ENCODE results near the gene CHMP6. TPM values are rescaled to one million over a fixed set of nuclear protein-coding genes. Genes with fewer than 3 reads are reported as not detected.

Gene CHMP6
- total RNA-seq, 4 donors from 2014 or later: 19.8 to 36.7 (median 26.1) TPM

- no peak for TF ChIP-seq POLR2A (IDR thresholded peaks at IDR 0.05)
- TF ChIP-seq CTCF (IDR thresholded peaks at IDR 0.05): no peak
- intact Hi-C loops (cut with DNase I; ENCODE audit: low total_unique reads): no loop called here
- no peak overlapping the region for H3K4me3 ChIP-seq (ENCODE audit: low read depth, poor library complexity, severe bottlenecking)
- 87 to 94% methylated on average over 32 to 39 of the region's 39 CpGs for WGBS, 2 donors
- peak in 1 of 2 donors; percentile 83 for DNase-seq (ENCODE audit: low spot score in 2 of 2)
These were observed 7.3 kb downstream of the CHMP6 start for GRCh38 chr17:80998748-80999535.

- intact Hi-C loops (cut with DNase I; ENCODE audit: low total_unique reads): no loop called here
- TF ChIP-seq POLR2A (IDR thresholded peaks at IDR 0.05): no peak
- no peak for TF ChIP-seq CTCF (IDR thresholded peaks at IDR 0.05)
- WGBS, 2 donors: 93 to 96% methylated on average over 21 to 29 of the region's 40 CpGs
- no peak overlapping the region for H3K4me3 ChIP-seq (ENCODE audit: low read depth, poor library complexity, severe bottlenecking)
- DNase-seq (ENCODE audit: low spot score in 2 of 2): peak in 1 of 2 donors; percentile 81
These were observed 8.1 kb downstream of the CHMP6 start for GRCh38 chr17:80999536-81000333.

- no peak overlapping the region for H3K4me3 ChIP-seq (ENCODE audit: low read depth, poor library complexity, severe bottlenecking)
- TF ChIP-seq POLR2A (IDR thresholded peaks at IDR 0.05): no peak
- TF ChIP-seq CTCF (IDR thresholded peaks at IDR 0.05): no peak
- 89 to 93% methylated on average over 3 to 8 of the region's 8 CpGs for WGBS, 2 donors
- intact Hi-C loops (cut with DNase I; ENCODE audit: low total_unique reads): no loop called here
- DNase-seq (ENCODE audit: low spot score in 2 of 2): peak in 1 of 2 donors; percentile 86
These were observed 8.6 kb downstream of the CHMP6 start for GRCh38 chr17:81000334-81000630.

- 68 to 83% methylated on average over 11 to 18 of the region's 18 CpGs for WGBS, 2 donors
- TF ChIP-seq CTCF (IDR thresholded peaks at IDR 0.05) (no peak), POLR2A (IDR thresholded peaks at IDR 0.05) (no peak)
- no peak overlapping the region for H3K4me3 ChIP-seq (ENCODE audit: low read depth, poor library complexity, severe bottlenecking)
- intact Hi-C loops (cut with DNase I; ENCODE audit: low total_unique reads): no loop called here
- peak in 1 of 2 donors; percentile 83 for DNase-seq (ENCODE audit: low spot score in 2 of 2)
These were observed 9.2 kb downstream of the CHMP6 start for GRCh38 chr17:81000631-81001357.

GRCh38 chr17:81002013-81002384, 10.4 kb downstream of the CHMP6 start:
- intact Hi-C loops (cut with DNase I; ENCODE audit: low total_unique reads): no loop called here

More at GRCh38 chr17:81002013-81002384, 10.4 kb downstream of the CHMP6 start:
- TF ChIP-seq POLR2A (IDR thresholded peaks at IDR 0.05) (no peak), CTCF (IDR thresholded peaks at IDR 0.05) (no peak)
- DNase-seq (ENCODE audit: low spot score in 2 of 2): no peak
- H3K4me3 ChIP-seq (ENCODE audit: low read depth, poor library complexity, severe bottlenecking): no peak overlapping the region
- 73 to 81% methylated on average over 10 of the region's 10 CpGs for WGBS, 2 donors

Measured in lower leg skin (tissue), 4 donors.